ENCODE data around the gene THBS3.

DNA sequence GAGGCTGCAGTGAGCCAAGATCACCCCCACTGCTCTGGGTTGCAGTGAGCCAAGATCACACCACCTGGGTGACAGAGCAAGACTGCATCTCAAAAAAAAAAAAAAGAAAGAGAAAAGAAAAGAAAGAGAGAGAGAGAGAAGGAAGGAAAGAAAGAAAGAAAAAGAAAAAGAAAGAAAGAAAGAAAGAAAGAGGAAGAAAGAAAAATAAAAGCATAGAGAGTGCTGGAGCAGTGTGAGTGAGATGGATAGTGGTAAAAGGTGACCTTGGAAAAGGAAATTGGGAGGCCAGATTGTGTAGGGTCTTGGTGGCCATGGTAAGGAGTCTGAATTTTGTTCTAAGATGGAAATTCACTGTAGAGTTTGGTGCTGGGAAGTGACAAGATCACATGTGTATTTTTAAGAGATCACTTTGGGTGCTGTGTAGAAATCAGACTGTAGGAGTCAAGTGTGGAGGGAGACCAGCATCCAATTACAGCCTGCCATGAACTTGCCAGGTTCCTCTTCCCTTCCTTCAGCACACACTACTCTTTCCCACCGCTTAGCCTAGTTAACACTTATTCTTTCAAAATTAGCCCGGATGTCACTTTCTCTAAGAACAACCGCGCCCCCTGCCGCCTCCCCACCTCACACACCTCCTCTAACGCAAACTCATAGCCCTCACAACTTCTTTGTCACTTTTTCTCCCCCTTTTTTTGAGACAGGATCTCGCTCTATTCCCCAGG, 18.7 kb upstream of the THBS3 start:
- no peak for TF ChIP-seq EZH2 (IDR thresholded peaks at IDR 0.05; ENCODE audit: low read length, missing control alignments)
- TF ChIP-seq, protein P1, sequence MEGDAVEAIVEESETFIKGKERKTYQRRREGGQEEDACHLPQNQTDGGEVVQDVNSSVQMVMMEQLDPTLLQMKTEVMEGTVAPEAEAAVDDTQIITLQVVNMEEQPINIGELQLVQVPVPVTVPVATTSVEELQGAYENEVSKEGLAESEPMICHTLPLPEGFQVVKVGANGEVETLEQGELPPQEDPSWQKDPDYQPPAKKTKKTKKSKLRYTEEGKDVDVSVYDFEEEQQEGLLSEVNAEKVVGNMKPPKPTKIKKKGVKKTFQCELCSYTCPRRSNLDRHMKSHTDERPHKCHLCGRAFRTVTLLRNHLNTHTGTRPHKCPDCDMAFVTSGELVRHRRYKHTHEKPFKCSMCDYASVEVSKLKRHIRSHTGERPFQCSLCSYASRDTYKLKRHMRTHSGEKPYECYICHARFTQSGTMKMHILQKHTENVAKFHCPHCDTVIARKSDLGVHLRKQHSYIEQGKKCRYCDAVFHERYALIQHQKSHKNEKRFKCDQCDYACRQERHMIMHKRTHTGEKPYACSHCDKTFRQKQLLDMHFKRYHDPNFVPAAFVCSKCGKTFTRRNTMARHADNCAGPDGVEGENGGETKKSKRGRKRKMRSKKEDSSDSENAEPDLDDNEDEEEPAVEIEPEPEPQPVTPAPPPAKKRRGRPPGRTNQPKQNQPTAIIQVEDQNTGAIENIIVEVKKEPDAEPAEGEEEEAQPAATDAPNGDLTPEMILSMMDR (conservative IDR thresholded peaks at IDR 0.05 in 1 of 2, IDR thresholded peaks at IDR 0.05 in 1 of 2; ENCODE audit: low read depth in 1 of 2, low read length in 2 of 2) = peak; percentile 48 to 56

Measured in fibroblast of lung (primary cell).